H9 (cell line): Measurements from ENCODE around the gene UBAC1. TPM values are rescaled to one million over a fixed set of nuclear protein-coding genes. Genes with fewer than 3 reads are reported as not detected.

Source experiments
- DNase-seq: peaks from one replicate; pipeline ENCODE4 v3.0.0-alpha.2; 2017
- H2AFZ ChIP-seq: one replicate; pipeline ENCODE4 v1.6.1; 2013; ENCODE audit warnings: mild to moderate bottlenecking, low read length, control low read depth, moderate library complexity
- H2AK5ac ChIP-seq: 2 replicates; pipeline ENCODE4 v1.6.1; 2013; ENCODE audit warnings: low read length, control low read depth, mixed read lengths; ENCODE audit not compliant: insufficient read length
- H2BK120ac ChIP-seq: one replicate; pipeline ENCODE4 v1.6.1; 2013; ENCODE audit warnings: low read depth, mild to moderate bottlenecking, low read length, control low read depth, inconsistent platforms; ENCODE audit not compliant: poor library complexity, severe bottlenecking
- H2BK12ac ChIP-seq: 2 replicates; pipeline ENCODE4 v1.6.1; 2013; ENCODE audit warnings: low read length, control low read depth, mixed read lengths, low read depth; ENCODE audit not compliant: insufficient read length
- H2BK15ac ChIP-seq: 2 replicates; pipeline ENCODE4 v1.6.1; 2013; ENCODE audit warnings: low read depth, low read length, control low read depth
- H2BK20ac ChIP-seq: one replicate; pipeline ENCODE4 v1.6.1; 2013; ENCODE audit warnings: low read depth, mild to moderate bottlenecking, low read length, control low read depth, inconsistent platforms; ENCODE audit not compliant: poor library complexity, severe bottlenecking
- H2BK5ac ChIP-seq: 2 replicates; pipeline ENCODE4 v1.6.1; 2013; ENCODE audit warnings: low read length, control low read depth, mixed read lengths; ENCODE audit not compliant: insufficient read length
- H3K14ac ChIP-seq: 2 replicates; pipeline ENCODE4 v1.6.1; 2013; ENCODE audit warnings: low read length, control low read depth; ENCODE audit not compliant: insufficient read depth
- H3K18ac ChIP-seq: 2 replicates; pipeline ENCODE4 v1.6.1; 2013; ENCODE audit warnings: low read depth, mild to moderate bottlenecking, mixed read lengths, low read length, control low read depth; ENCODE audit not compliant: insufficient read length
- H3K23ac ChIP-seq: 2 replicates; pipeline ENCODE4 v1.6.1; 2013; ENCODE audit warnings: low read length, control low read depth, mixed read lengths, low read depth; ENCODE audit not compliant: insufficient read length
- H3K23me2 ChIP-seq: 2 replicates; pipeline ENCODE4 v1.6.1; 2013; ENCODE audit warnings: low read depth, mild to moderate bottlenecking, mixed read lengths, low read length, control low read depth; ENCODE audit not compliant: insufficient read length, poor library complexity, severe bottlenecking
- H3K27ac ChIP-seq: 2 replicates; pipeline ENCODE4 v1.5.1; 2013; ENCODE audit warnings: low read length, control low read depth, mixed read lengths, low read depth; ENCODE audit not compliant: insufficient read length
- H3K27me3 ChIP-seq: 2 replicates; pipeline ENCODE4 v1.6.1; 2013; ENCODE audit warnings: low read length, control low read depth, inconsistent platforms; ENCODE audit not compliant: insufficient read depth
- H3K4ac ChIP-seq: 2 replicates; pipeline ENCODE4 v1.6.1; 2013; ENCODE audit warnings: low read depth, mild to moderate bottlenecking, control low read depth, inconsistent platforms, low read length, moderate library complexity
- H3K4me1 ChIP-seq: 2 replicates; pipeline ENCODE4 v1.6.1; 2013; ENCODE audit warnings: low read length, control low read depth, inconsistent platforms; ENCODE audit not compliant: insufficient read depth
- H3K4me2 ChIP-seq: 2 replicates; pipeline ENCODE4 v1.6.1; 2013; ENCODE audit warnings: low read length, control low read depth, mixed read lengths; ENCODE audit not compliant: insufficient read length, insufficient read depth
- H3K56ac ChIP-seq: 2 replicates; pipeline ENCODE4 v1.6.1; 2013; ENCODE audit warnings: low read depth, mild to moderate bottlenecking, mixed read lengths, low read length, control low read depth; ENCODE audit not compliant: insufficient read length
- H3K79me1 ChIP-seq: 2 replicates; pipeline ENCODE4 v1.6.1; 2013; ENCODE audit warnings: low read depth, mild to moderate bottlenecking, moderate library complexity, low read length, control low read depth, inconsistent platforms; ENCODE audit not compliant: insufficient read depth, poor library complexity, severe bottlenecking
- H3K79me2 ChIP-seq: 2 replicates; pipeline ENCODE4 v1.6.1; 2013; ENCODE audit warnings: low read length, control low read depth, inconsistent platforms; ENCODE audit not compliant: insufficient read depth
- H3K9ac ChIP-seq: 2 replicates; pipeline ENCODE4 v1.6.1; 2013; ENCODE audit warnings: low read length, control low read depth, mixed read lengths; ENCODE audit not compliant: insufficient read length; ENCODE audit errors: extremely low read depth
- H3K9me3 ChIP-seq: one replicate; pipeline ENCODE4 v1.6.1; 2013; ENCODE audit warnings: low read depth, low read length, inconsistent platforms; ENCODE audit not compliant: control insufficient read depth
- H3T11ph ChIP-seq: one replicate; pipeline ENCODE4 v1.6.1; 2013; ENCODE audit warnings: mild to moderate bottlenecking, low read length, control low read depth, inconsistent platforms
- H4K20me1 ChIP-seq: one replicate; pipeline ENCODE4 v1.6.1; 2013; ENCODE audit not compliant: control insufficient read depth, insufficient read length, insufficient read depth
- H4K5ac ChIP-seq: 2 replicates; pipeline ENCODE4 v1.6.1; 2013; ENCODE audit warnings: low read depth, mild to moderate bottlenecking, mixed read lengths, low read length, control low read depth; ENCODE audit not compliant: insufficient read length
- H4K8ac ChIP-seq: replicated peaks from 2 replicates; pipeline ENCODE4 v1.6.1; 2013; ENCODE audit warnings: low read length, control low read depth, mixed read lengths, low read depth; ENCODE audit not compliant: insufficient read length
- H4K91ac ChIP-seq: 2 replicates; pipeline ENCODE4 v1.6.1; 2013; ENCODE audit warnings: low read depth, mild to moderate bottlenecking, moderate library complexity, mixed read lengths, low read length, control low read depth; ENCODE audit not compliant: insufficient read length
- H3K27ac Mint-ChIP-seq, 3 experiments: 2 replicates in 2 of 3; 3 replicates in 1 of 3; pipeline ENCODE4 v1.8.0; 2020 to 2021; ENCODE audit warnings: mixed read lengths in 3 of 3, mild to moderate bottlenecking in 1 of 3, moderate library complexity in 1 of 3
- H3K27me3 Mint-ChIP-seq: 2 replicates; pipeline ENCODE4 v1.8.0; 2021; ENCODE audit warnings: low read depth, mild to moderate bottlenecking, moderate library complexity, mixed read lengths
- H3K36me3 Mint-ChIP-seq, 3 experiments: 2 replicates in 2 of 3; 3 replicates in 1 of 3; pipeline ENCODE4 v1.8.0; 2020 to 2021; ENCODE audit warnings: low read depth in 3 of 3, mixed read lengths in 3 of 3; ENCODE audit not compliant: insufficient read depth in 1 of 3
- H3K4me1 Mint-ChIP-seq, 2 experiments: 2 replicates each; pipeline ENCODE4 v1.8.0; 2020; ENCODE audit warnings: mixed read lengths in 2 of 2
- H3K4me3 Mint-ChIP-seq, 2 experiments: 2 replicates in 1 of 2; 3 replicates in 1 of 2; pipeline ENCODE4 v1.8.0; 2020 to 2021; ENCODE audit warnings: mild to moderate bottlenecking in 2 of 2, mixed read lengths in 2 of 2, moderate library complexity in 1 of 2
- H3K9me3 Mint-ChIP-seq, 2 experiments: 2 replicates in 1 of 2; 3 replicates in 1 of 2; pipeline ENCODE4 v1.8.0; 2020; ENCODE audit warnings: mild to moderate bottlenecking in 2 of 2, mixed read lengths in 2 of 2, moderate library complexity in 1 of 2
- WGBS: extraction: QIAGEN DNeasy Blood & Tissue Kit; methylation state at CpG from one replicate; pipeline ENCODE4 v1.1.7; 2013; ENCODE audit warnings: missing lambda C conversion rate, low lambda C conversion rate, mixed read lengths; ENCODE audit not compliant: insufficient read length; ENCODE audit errors: extremely low coverage; 5-methylcytosine and 5-hydroxymethylcytosine counted together
- total RNA-seq: library from RNA; stranded (reverse); gene quantifications from 2 replicates; pipeline ENCODE4 v1.2.1, GENCODE V29; 2021
- TF ChIP-seq, protein P1 (sequence below): fragments of 200-600 bp; sonication (generic); conservative IDR thresholded peaks from 3 replicates; pipeline ENCODE4 v1.8.0; 2021; ENCODE audit warnings: antibody characterized with exemption, mild to moderate bottlenecking

UBAC1 gene
- total RNA-seq, 1 experiment from 2014 or later = 47.5 TPM

DNA sequence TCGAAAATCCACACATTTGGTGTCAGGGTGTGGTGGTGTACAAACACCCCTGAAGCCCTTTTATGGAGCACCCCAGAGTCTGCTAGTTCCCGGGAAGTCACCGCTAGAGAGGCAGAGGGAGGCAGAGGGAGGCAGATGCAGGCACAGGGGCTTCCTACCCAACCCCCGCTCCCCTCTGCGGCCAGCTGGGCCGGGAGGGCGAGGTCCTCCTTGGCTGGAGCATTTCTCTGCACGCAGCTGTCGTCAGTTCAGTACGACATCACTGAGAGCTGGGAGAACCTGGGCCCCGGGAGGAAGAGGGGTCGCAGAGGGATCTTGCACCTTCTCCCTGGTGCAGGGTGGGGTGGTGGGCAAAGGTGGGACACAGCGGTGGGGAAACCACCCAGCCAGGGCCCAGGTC is 15.8 kb upstream of the UBAC1 start:
- H3T11ph ChIP-seq = no peak overlapping the region
- no peak overlapping the region for H2BK20ac ChIP-seq
- H3K27ac ChIP-seq = no peak overlapping the region
- no peak overlapping the region for H2BK120ac ChIP-seq
- no peak overlapping the region for H2BK5ac ChIP-seq
- no CpG with 5 or more reads among the region's 13 CpGs for WGBS
- H3K14ac ChIP-seq = no peak overlapping the region
- H3K4me1 ChIP-seq = no peaks in the 10 kb centered on the region
- H3K56ac ChIP-seq = no peak overlapping the region
- no peak for DNase-seq
- no peak overlapping the region for H3K18ac ChIP-seq
- no peaks in the 10 kb centered on the region for H3K23me2 ChIP-seq
- no peaks in the 10 kb centered on the region for H3K27me3 ChIP-seq
- no peaks in the 10 kb centered on the region for H3K79me2 ChIP-seq
- H2AFZ ChIP-seq = no peak overlapping the region
- no peak overlapping the region for H4K5ac ChIP-seq
- H3K23ac ChIP-seq = no peak overlapping the region
- H4K8ac ChIP-seq = no peak overlapping the region
- no peak overlapping the region for H2BK15ac ChIP-seq
- no peak overlapping the region for H3K4me2 ChIP-seq
- no peaks in the 10 kb centered on the region for H3K9me3 ChIP-seq
- Mint-ChIP-seq H3K4me3 (no peak overlapping the region), H3K9me3 (no peaks in the 10 kb centered on the region; a peak in 1 of 5 replicates), H3K27ac (no peak overlapping the region), H3K4me1 (peaks cover 2 to 10% of the 10 kb centered on the region in 2 experiments; a peak in 3 of 4 replicates), H3K27me3 (peaks cover 2% of the 10 kb centered on the region; the same call in 1 of the 2 replicates), H3K36me3 (no peaks in the 10 kb centered on the region)
- no peaks in the 10 kb centered on the region for H3K79me1 ChIP-seq
- no peaks in the 10 kb centered on the region for H4K20me1 ChIP-seq
- H2AK5ac ChIP-seq = no peak overlapping the region
- H3K9ac ChIP-seq = no peak overlapping the region
- no peak overlapping the region for H3K4ac ChIP-seq
- H2BK12ac ChIP-seq = no peak overlapping the region
- H4K91ac ChIP-seq = no peak overlapping the region
- TF ChIP-seq, protein P1, sequence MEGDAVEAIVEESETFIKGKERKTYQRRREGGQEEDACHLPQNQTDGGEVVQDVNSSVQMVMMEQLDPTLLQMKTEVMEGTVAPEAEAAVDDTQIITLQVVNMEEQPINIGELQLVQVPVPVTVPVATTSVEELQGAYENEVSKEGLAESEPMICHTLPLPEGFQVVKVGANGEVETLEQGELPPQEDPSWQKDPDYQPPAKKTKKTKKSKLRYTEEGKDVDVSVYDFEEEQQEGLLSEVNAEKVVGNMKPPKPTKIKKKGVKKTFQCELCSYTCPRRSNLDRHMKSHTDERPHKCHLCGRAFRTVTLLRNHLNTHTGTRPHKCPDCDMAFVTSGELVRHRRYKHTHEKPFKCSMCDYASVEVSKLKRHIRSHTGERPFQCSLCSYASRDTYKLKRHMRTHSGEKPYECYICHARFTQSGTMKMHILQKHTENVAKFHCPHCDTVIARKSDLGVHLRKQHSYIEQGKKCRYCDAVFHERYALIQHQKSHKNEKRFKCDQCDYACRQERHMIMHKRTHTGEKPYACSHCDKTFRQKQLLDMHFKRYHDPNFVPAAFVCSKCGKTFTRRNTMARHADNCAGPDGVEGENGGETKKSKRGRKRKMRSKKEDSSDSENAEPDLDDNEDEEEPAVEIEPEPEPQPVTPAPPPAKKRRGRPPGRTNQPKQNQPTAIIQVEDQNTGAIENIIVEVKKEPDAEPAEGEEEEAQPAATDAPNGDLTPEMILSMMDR = no peak
